ENCODE measurements around the gene TNFAIP3. TPM values are rescaled to one million over a fixed set of nuclear protein-coding genes. Genes with fewer than 3 reads are reported as not detected.
A peak's percentile ranks its signal among the peaks of the same experiment; 100 is the strongest.

TNFAIP3 gene
- total RNA-seq, 2 experiments from 2014 or later = 214 to 222 TPM

GRCh38 chr6:137875058-137875520, 8.0 kb downstream of the TNFAIP3 start:
- Mint-ChIP-seq H3K27me3 (no peaks in the 10 kb centered on the region), H3K4me1 (peaks cover 68% of the 10 kb centered on the region), H3K36me3 (peaks cover 97% of the 10 kb centered on the region), H3K27ac (peak overlapping the region; percentile 91), H3K4me3 (peak overlapping the region; percentile 100), H3K9me3 (no peaks in the 10 kb centered on the region)
- no peak for DNase-seq

GRCh38 chr6:137875606-137876005, 8.5 kb downstream of the TNFAIP3 start:
- peaks cover 72% of the 10 kb centered on the region for H3K4me1 Mint-ChIP-seq
- peak overlapping the region; percentile 100 for H3K4me3 Mint-ChIP-seq
- H3K27ac Mint-ChIP-seq = peak overlapping the region; percentile 91
- DNase-seq = no peak
- H3K36me3 Mint-ChIP-seq = peaks cover 97% of the 10 kb centered on the region
- no peaks in the 10 kb centered on the region for H3K9me3 Mint-ChIP-seq
- H3K27me3 Mint-ChIP-seq = no peaks in the 10 kb centered on the region

GRCh38 chr6:137876547-137876946, 9.5 kb downstream of the TNFAIP3 start:
- H3K9me3 Mint-ChIP-seq = no peaks in the 10 kb centered on the region
- peak overlapping the region; percentile 16 for H3K27ac Mint-ChIP-seq
- H3K36me3 Mint-ChIP-seq = peaks cover 97% of the 10 kb centered on the region
- DNase-seq = no peak
- H3K27me3 Mint-ChIP-seq = no peaks in the 10 kb centered on the region
- peaks cover 80% of the 10 kb centered on the region for H3K4me1 Mint-ChIP-seq
- peak overlapping the region; percentile 29 for H3K4me3 Mint-ChIP-seq

GRCh38 chr6:137877113-137877512, 10.1 kb downstream of the TNFAIP3 start:
- Mint-ChIP-seq H3K4me1 (peaks cover 85% of the 10 kb centered on the region), H3K36me3 (peaks cover 94% of the 10 kb centered on the region), H3K4me3 (peak overlapping the region; percentile 54), H3K9me3 (no peaks in the 10 kb centered on the region), H3K27ac (peak overlapping the region; percentile 52), H3K27me3 (no peaks in the 10 kb centered on the region)
- DNase-seq = no peak

- Mint-ChIP-seq H3K9me3 (no peaks in the 10 kb centered on the region), H3K36me3 (peaks cover 94% of the 10 kb centered on the region), H3K4me1 (peaks cover 88% of the 10 kb centered on the region), H3K27ac (peak overlapping the region; percentile 73), H3K27me3 (no peaks in the 10 kb centered on the region), H3K4me3 (peak overlapping the region; percentile 54)
- DNase-seq = no peak
Observed at GRCh38 chr6:137877606-137878005, 10.5 kb downstream of the TNFAIP3 start.

- Mint-ChIP-seq H3K27me3 (no peaks in the 10 kb centered on the region), H3K4me3 (peak overlapping the region; percentile 54), H3K9me3 (no peaks in the 10 kb centered on the region), H3K4me1 (peaks cover 88% of the 10 kb centered on the region), H3K36me3 (peaks cover 92% of the 10 kb centered on the region), H3K27ac (peak overlapping the region; percentile 73)
- DNase-seq = no peak
Observed at GRCh38 chr6:137878029-137878428, 11.0 kb downstream of the TNFAIP3 start.

GRCh38 chr6:137878486-137879285, 11.6 kb downstream of the TNFAIP3 start:
- H3K27me3 Mint-ChIP-seq = no peaks in the 10 kb centered on the region
- H3K27ac Mint-ChIP-seq = peak overlapping the region; percentile 73
- peaks cover 87% of the 10 kb centered on the region for H3K4me1 Mint-ChIP-seq
- no peak for DNase-seq
- H3K4me3 Mint-ChIP-seq = peak overlapping the region; percentile 54
- no peaks in the 10 kb centered on the region for H3K9me3 Mint-ChIP-seq
- peaks cover 91% of the 10 kb centered on the region for H3K36me3 Mint-ChIP-seq

GRCh38 chr6:137879299-137879698, 12.2 kb downstream of the TNFAIP3 start:
- peaks cover 90% of the 10 kb centered on the region for H3K36me3 Mint-ChIP-seq
- H3K4me3 Mint-ChIP-seq = peak overlapping the region; percentile 54
- peaks cover 86% of the 10 kb centered on the region for H3K4me1 Mint-ChIP-seq
- DNase-seq = no peak
- peaks cover 3% of the 10 kb centered on the region for H3K9me3 Mint-ChIP-seq
- no peaks in the 10 kb centered on the region for H3K27me3 Mint-ChIP-seq
- H3K27ac Mint-ChIP-seq = peak overlapping the region; percentile 78

- peak overlapping the region; percentile 29 for H3K4me3 Mint-ChIP-seq
Observed at GRCh38 chr6:137879885-137880745, 13.1 kb downstream of the TNFAIP3 start.

GRCh38 chr6:137880746-137881521, 13.9 kb downstream of the TNFAIP3 start:
- H3K36me3 Mint-ChIP-seq = peaks cover 88% of the 10 kb centered on the region
- DNase-seq = no peak
- peak overlapping the region; percentile 88 for H3K27ac Mint-ChIP-seq
- H3K9me3 Mint-ChIP-seq = peaks cover 14% of the 10 kb centered on the region
- H3K4me3 Mint-ChIP-seq = peak overlapping the region; percentile 68
- H3K27me3 Mint-ChIP-seq = no peaks in the 10 kb centered on the region
- peaks cover 73% of the 10 kb centered on the region for H3K4me1 Mint-ChIP-seq

More at GRCh38 chr6:137879885-137880745, 13.1 kb downstream of the TNFAIP3 start:
- Mint-ChIP-seq H3K27ac (peak overlapping the region; percentile 88), H3K36me3 (peaks cover 88% of the 10 kb centered on the region), H3K27me3 (no peaks in the 10 kb centered on the region), H3K9me3 (peaks cover 7% of the 10 kb centered on the region), H3K4me1 (peaks cover 81% of the 10 kb centered on the region)
- DNase-seq = no peak

GRCh38 chr6:137881522-137881886, 14.4 kb downstream of the TNFAIP3 start:
- Mint-ChIP-seq H3K9me3 (peaks cover 20% of the 10 kb centered on the region), H3K36me3 (peaks cover 88% of the 10 kb centered on the region), H3K27me3 (no peaks in the 10 kb centered on the region), H3K4me1 (peaks cover 71% of the 10 kb centered on the region), H3K27ac (peak overlapping the region; percentile 88), H3K4me3 (peak overlapping the region; percentile 22)
- DNase-seq = no peak

- Mint-ChIP-seq H3K4me3 (peak overlapping the region; percentile 55), H3K9me3 (peaks cover 22% of the 10 kb centered on the region), H3K27ac (peak overlapping the region; percentile 87), H3K27me3 (no peaks in the 10 kb centered on the region), H3K36me3 (peaks cover 87% of the 10 kb centered on the region), H3K4me1 (peaks cover 62% of the 10 kb centered on the region)
- no peak for DNase-seq
Observed at GRCh38 chr6:137882225-137882961, 15.3 kb downstream of the TNFAIP3 start.

GRCh38 chr6:137883400-137884148, 16.5 kb downstream of the TNFAIP3 start:
- peak overlapping the region; percentile 96 for H3K27ac Mint-ChIP-seq
- peaks cover 51% of the 10 kb centered on the region for H3K4me1 Mint-ChIP-seq
- no peak for DNase-seq
- no peaks in the 10 kb centered on the region for H3K27me3 Mint-ChIP-seq
- H3K9me3 Mint-ChIP-seq = peaks cover 27% of the 10 kb centered on the region
- peaks cover 78% of the 10 kb centered on the region for H3K36me3 Mint-ChIP-seq
- peak overlapping the region; percentile 62 for H3K4me3 Mint-ChIP-seq
